IPS-20b (cell line): ENCODE results near the gene NOXA1.
A peak's percentile ranks its signal among the peaks of the same experiment; 100 is the strongest.

Source experiments
- H3K27ac ChIP-seq: one replicate; pipeline ENCODE4 v1.5.1; 2013; ENCODE audit warnings: low read length
- H3K27me3 ChIP-seq: 2 replicates; pipeline ENCODE4 v1.6.1; 2013; ENCODE audit warnings: mild to moderate bottlenecking, low read length, inconsistent platforms; ENCODE audit not compliant: insufficient read depth
- H3K36me3 ChIP-seq: 2 replicates; pipeline ENCODE4 v1.6.1; 2013; ENCODE audit warnings: low read depth, mild to moderate bottlenecking, inconsistent platforms, low read length, moderate library complexity; ENCODE audit not compliant: insufficient read depth
- H3K4me1 ChIP-seq: 2 replicates; pipeline ENCODE4 v1.6.1; 2013; ENCODE audit warnings: mild to moderate bottlenecking, control low read depth, inconsistent platforms, low read length, moderate library complexity; ENCODE audit not compliant: insufficient read depth
- H3K4me3 ChIP-seq: 2 replicates; pipeline ENCODE4 v1.5.1; 2013; ENCODE audit warnings: mild to moderate bottlenecking, low read length, inconsistent platforms
- H3K9ac ChIP-seq: 2 replicates; pipeline ENCODE4 v1.6.1; 2013; ENCODE audit warnings: low read depth, mild to moderate bottlenecking, inconsistent platforms, low read length, moderate library complexity
- H3K9me3 ChIP-seq: 2 replicates; pipeline ENCODE4 v1.6.1; 2013; ENCODE audit warnings: mild to moderate bottlenecking, low read depth, low read length, inconsistent platforms; ENCODE audit not compliant: insufficient read depth

Gene NOXA1

DNA sequence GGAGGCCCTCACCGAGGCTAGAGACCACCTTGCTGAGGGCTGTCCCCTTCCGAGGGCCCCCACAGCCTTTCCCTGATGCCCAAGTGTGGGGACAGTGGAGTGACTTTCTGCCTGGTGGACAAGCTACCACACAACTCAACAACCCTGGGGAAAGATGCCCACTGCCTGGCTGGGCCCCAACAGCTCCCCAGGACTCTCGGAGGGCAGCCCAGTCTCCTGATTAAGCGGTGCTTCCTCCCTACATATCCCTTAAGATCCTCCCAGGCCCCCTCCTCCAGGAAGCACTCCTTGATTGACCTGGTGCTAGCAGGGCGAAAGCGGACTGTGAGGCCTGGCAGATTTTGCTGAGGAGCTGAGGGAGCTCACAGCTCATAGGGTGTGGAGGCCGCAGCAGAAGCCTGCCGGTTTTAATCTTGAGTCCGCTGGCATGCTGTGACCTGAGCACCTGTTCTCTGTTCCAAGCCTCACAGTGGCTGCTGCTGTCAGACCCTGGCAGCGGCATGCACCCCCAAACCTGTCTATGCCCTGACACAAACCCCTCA, 33.7 kb downstream of the NOXA1 start:
- H3K4me3 ChIP-seq = no peak overlapping the region
- 0 out of 2 replicates have a peak, but pooled peaks cover 9% of the 10 kb centered on the region for H3K36me3 ChIP-seq
- no peaks in the 10 kb centered on the region for H3K9me3 ChIP-seq
- no peak overlapping the region for H3K9ac ChIP-seq
- no peak overlapping the region for H3K27ac ChIP-seq
- peaks cover 10% of the 10 kb centered on the region for H3K4me1 ChIP-seq
- peaks cover 16% of the 10 kb centered on the region for H3K27me3 ChIP-seq

DNA sequence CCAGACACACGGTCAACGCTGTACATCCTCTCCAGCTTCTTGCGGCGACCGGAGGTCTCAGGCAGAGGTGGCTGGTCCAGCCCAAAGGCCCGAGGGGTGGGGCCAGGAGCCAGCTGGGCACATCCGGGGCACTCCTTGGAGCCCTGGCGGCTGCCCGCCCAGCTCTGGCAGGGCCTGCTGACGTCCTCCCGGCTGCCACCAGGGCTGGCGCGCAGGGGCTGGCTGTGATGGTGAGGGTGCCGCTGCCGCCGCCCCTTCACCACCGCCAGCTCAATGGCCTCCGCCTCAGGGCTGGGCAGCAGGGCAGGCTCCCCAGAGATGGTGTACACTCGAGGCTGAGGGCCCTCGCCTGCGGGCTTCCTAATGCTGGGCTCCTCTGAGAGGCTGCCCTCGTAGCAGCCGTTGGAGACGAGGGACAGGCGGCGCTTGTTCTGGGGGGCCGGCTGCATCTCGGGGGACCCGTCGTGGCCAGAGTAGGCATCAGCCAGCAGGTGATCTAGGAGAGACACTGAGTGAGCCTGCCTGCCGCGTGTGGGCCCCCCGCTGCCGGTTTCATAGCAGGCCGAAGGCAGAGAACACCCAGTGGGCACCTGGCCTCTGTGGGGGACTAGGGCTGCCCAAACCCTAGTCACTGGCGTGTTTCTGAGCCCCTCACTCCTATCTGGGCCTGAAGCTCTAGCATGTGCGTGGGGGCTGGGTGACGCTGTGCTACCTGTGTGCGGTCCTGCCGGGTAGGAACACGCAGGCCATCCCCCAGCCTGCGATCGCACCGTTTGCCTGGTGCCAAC, 34.4 kb downstream of the NOXA1 start:
- H3K36me3 ChIP-seq = 0 out of 2 replicates have a peak, but pooled peaks cover 9% of the 10 kb centered on the region
- peaks cover 10% of the 10 kb centered on the region for H3K4me1 ChIP-seq
- H3K27me3 ChIP-seq = peaks cover 23% of the 10 kb centered on the region
- H3K9ac ChIP-seq = no peak overlapping the region
- no peaks in the 10 kb centered on the region for H3K9me3 ChIP-seq
- peak overlapping the region; percentile 64; the same call in 1 of the 2 replicates for H3K4me3 ChIP-seq
- H3K27ac ChIP-seq = no peak overlapping the region

DNA sequence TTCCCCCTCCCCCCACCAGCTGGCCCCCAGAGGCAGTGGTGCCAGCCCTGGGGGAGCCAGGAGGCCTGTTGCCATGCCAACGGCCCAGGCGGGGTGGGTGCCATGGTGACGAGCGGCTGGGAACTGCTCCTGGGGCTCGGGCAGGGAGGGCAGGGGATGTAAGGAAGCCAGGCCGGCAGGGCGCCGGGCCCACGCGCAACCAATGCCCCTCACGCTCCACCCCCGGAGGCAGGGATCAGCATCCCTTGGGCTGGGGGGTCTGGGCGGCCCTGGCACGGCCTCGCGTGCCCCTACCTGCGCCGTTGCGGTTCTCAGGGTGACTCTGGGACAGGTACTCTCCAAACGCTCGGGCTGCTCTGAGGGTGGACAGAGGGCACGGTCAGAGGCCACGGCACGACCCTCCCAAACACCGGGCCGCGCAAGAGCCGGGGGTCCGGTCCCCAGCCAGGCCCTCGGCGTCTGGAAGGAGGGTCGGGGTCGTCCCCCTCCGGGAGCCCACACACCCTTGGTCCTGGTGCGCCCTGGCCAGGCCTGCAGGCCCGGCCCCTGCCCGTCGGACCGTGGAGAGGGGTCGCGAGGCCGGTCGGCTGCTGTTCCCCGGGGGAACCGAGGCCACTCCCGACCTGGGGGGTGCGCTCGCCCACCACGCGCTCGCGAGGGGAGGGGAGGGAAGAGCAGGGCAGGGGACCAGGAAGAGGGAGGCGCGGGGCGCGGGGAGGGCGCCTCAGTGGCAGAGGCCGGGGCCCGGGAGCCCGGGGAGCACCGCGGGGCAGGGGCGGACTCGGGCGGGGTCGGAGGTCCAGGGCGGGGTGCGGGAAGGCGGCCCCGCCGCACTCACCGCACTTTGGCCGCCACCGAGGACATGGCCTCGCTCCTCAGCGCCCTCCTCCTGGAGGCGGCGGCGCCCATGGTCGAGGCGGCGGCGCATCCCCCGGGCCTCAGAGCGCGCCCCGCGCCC, 35.3 kb downstream of the NOXA1 start:
- Histone ChIP-seq H3K4me1 (peaks cover 10% of the 10 kb centered on the region), H3K27ac (no peak overlapping the region), H3K4me3 (peak overlapping the region; percentile 64), H3K9ac (peak overlapping the region; percentile 41; the same call in 1 of the 2 replicates), H3K36me3 (0 out of 2 replicates have a peak, but pooled peaks cover 9% of the 10 kb centered on the region), H3K9me3 (no peaks in the 10 kb centered on the region), H3K27me3 (peaks cover 28% of the 10 kb centered on the region)

DNA sequence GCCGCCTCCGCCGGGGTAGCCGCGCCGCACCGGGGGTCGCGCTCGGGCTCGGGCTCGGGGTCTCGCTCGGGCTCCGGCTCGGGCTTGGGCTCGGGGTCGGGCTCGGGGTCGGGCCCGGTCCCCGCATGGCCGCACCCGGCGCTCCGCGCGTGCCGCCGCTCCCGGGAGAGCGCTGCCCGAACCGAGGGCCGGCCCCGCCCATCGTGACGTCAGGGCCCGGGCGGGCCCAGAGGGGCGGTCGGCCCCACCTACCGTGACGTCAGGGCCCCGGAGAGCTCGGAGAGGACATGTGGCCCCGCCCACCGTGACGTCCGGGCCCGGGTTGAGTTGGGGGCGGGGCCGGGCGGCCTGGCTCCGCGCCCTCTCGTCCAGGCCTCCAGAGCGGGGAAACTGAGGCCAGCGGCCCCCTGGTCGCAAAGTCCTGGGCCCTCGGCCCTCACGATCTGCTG, 36.0 kb downstream of the NOXA1 start, which contains the start of gene NSMF:
TSS of gene NSMF (minus strand) at position 183 of the 449 bp plus-strand sequence. CDS start 232 bp downstream, outside the sequence.
- Histone ChIP-seq H3K36me3 (0 out of 2 replicates have a peak, but pooled peaks cover 9% of the 10 kb centered on the region), H3K4me3 (peak within 1 kb of the TSS; percentile 64), H3K27me3 (peaks cover 28% of the 10 kb centered on the region), H3K9me3 (no peaks in the 10 kb centered on the region), H3K9ac (peak within 1 kb of the TSS; percentile 41; the same call in 1 of the 2 replicates), H3K4me1 (peaks cover 10% of the 10 kb centered on the region), H3K27ac (no peak within 1 kb of the TSS)

DNA sequence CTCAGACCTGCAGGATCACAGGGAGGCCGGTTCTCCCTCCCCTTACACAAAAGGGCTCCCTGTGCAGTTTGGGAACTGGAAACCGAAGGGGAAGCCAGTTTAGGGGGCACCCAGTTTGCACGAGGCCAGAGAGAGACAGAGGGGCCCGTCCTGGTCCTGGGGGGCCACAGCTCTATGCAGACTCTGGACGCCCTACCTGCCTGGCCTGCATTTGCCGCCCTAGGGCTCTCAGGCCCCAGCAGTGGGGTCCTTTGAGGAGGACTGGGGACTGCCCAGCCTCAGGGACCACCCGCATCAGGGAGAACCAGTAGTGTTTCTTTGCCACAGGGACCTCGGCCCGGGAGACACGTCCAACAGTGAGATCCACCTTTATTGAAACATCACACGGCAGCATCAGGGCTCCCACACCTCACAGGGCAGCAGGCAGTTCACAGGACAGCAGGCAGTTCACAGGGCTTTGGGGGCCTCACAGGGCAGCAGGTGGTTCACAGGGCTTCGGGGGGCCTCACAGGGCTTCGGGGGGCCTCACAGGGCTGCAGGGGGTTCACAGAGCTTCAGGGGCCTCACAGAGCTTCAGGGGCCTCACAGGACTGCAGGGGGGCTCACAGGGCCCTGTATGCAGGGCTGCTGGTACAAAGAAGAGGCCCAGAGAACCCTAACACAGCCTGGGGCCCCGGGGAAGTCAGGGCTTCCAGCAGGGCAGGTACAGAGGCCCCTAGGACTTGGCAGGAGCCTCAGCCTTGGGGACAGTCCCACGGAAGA, 36.6 kb downstream of the NOXA1 start:
- Histone ChIP-seq H3K9ac (no peak overlapping the region), H3K27me3 (peaks cover 28% of the 10 kb centered on the region), H3K4me1 (peaks cover 4% of the 10 kb centered on the region; the same call in 1 of the 2 replicates), H3K36me3 (0 out of 2 replicates have a peak, but pooled peaks cover 9% of the 10 kb centered on the region), H3K9me3 (no peaks in the 10 kb centered on the region), H3K4me3 (peak overlapping the region; percentile 38; the same call in 1 of the 2 replicates), H3K27ac (no peak overlapping the region)

DNA sequence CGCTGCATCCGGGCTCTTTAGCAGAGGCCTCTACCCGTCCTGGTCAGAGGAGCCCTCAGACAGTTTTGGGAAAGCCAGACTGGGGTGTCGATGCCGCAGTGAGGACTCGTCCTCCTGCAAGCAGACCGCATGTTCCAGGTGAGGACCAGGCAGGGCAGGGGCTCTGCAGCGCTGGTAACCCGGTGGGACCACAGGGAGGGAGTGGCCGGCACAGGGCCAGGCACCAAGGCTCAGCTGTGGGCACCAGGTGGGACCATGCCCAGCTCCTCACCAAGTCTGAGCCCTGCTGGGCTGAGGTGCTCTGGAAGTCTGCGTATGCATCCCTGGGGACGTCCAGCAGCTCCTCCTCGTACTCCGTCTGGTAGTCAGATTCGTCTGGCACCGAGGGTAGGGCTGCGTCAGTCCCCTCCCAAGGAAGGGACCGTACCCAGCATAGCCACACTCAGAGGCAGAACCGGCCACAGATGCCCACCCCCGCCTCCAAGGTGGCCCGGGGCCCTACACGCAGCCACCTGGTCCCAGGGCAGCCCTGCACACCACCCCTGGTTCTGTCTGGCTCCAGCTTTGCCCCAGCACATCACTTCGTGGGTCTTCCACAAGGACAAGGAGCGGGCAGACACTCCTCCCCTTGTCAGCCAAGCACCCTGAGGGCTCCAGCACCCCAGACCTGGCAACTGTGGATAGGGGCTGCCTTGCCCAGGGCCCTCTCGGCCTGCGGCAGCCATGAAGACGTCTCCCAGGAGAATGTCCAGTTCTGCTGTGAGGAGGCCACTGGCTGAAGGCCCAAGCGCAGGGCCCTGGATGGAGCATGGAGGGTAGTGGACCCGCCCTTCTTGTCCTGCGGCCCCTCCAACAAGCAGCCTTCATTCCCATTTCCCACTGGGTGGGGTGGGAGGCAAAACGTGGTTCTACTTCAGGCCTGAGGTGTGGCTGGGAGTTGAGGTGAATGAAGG, 37.4 kb downstream of the NOXA1 start:
- Histone ChIP-seq H3K27ac (no peak overlapping the region), H3K4me1 (peaks cover 3% of the 10 kb centered on the region; the same call in 1 of the 2 replicates), H3K9ac (no peak overlapping the region), H3K27me3 (peaks cover 28% of the 10 kb centered on the region), H3K36me3 (0 out of 2 replicates have a peak, but pooled peaks cover 9% of the 10 kb centered on the region), H3K4me3 (no peak overlapping the region), H3K9me3 (no peaks in the 10 kb centered on the region)

DNA sequence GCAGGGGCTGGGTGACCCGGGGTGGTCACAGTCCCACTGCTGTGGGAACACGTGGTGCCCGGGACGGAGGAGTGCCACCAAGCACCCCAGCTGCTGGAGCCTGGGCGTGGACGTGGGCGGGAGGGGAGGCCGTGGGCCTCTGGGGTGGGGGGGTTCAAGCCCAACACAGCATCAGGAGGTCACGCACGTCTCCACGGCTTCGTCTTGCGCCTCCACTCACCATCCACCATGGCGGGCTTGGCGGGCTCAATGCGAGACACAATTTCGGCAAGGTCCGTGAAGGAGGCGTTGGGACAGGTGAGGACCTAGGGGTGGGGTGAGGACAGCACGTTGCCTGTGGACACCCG, 38.1 kb downstream of the NOXA1 start:
- Histone ChIP-seq H3K9me3 (no peaks in the 10 kb centered on the region), H3K4me3 (no peak overlapping the region), H3K36me3 (0 out of 2 replicates have a peak, but pooled peaks cover 9% of the 10 kb centered on the region), H3K4me1 (peaks cover 3% of the 10 kb centered on the region; the same call in 1 of the 2 replicates), H3K27me3 (peaks cover 28% of the 10 kb centered on the region), H3K9ac (no peak overlapping the region), H3K27ac (no peak overlapping the region)

DNA sequence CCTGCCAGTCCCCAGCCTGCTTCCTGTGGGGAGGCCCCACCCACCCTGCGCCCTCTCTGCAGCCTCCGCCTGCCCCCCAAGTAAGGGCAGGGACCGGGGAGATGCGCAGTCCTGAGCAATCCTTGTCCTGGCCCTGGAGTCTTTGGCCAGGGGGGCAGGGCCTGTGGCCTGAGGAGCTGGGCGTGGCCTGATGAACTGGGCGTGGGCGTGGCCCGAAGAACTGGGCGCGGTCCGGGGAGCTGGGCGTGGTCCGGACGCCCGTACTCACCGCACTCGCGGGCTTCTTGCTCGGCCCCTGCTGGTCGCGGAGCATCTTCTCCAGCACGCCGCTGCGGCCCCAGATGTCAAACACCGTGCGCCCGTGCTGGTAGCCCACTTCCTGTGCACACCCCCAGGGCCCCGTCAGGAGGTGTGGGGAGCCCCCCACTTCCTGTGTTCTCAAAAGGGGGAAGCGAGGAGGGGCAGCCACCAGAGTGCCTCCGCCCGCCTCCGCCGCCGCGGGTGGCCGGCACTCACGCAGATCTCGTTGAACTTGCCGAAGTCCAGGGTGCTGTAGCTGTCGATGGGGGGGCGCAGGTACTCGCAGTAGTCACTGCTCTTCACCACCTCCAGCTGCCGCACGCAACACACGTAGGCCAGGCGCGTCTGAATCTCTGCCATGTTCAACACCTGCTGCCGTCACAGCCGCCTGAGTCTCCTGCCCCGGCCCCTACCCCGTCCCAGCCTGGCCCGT, 38.6 kb downstream of the NOXA1 start:
- 0 out of 2 replicates have a peak, but pooled peaks cover 4% of the 10 kb centered on the region for H3K36me3 ChIP-seq
- H3K27me3 ChIP-seq = peaks cover 28% of the 10 kb centered on the region
- H3K4me1 ChIP-seq = peaks cover 3% of the 10 kb centered on the region; the same call in 1 of the 2 replicates
- H3K27ac ChIP-seq = no peak overlapping the region
- no peaks in the 10 kb centered on the region for H3K9me3 ChIP-seq
- no peak overlapping the region for H3K9ac ChIP-seq
- peak overlapping the region; percentile 23; the same call in 1 of the 2 replicates for H3K4me3 ChIP-seq

DNA sequence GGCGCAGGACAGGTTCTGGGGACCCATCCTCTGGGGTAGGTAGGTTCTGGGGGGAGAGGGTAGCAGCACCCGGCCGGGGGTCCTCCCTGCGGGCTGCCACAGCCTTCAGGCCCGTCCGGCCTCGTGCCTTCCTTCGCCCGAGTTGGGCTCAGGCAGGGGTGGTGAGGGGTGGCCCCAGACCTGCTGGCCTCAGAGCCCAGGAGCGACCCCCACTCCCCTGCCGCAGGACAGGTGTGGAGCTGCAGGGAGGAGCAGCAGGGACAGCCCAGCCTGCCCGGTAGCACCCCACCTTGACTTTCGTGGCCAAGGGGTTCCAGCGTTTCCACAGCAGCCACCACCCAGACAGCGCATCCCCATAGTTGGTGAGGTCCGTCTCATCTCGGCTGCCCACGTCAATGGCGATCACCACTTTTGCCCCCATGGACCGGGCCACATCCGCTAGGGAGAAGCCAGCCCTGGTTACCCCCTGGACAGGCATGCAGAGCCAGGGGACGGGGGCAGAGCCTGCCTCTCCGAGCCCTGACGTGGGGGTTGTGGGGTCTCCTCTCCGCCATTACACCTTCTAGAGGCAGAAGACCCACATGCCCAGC, 39.3 kb downstream of the NOXA1 start:
- Histone ChIP-seq H3K27me3 (peaks cover 28% of the 10 kb centered on the region), H3K9me3 (no peaks in the 10 kb centered on the region), H3K27ac (no peak overlapping the region), H3K4me3 (no peak overlapping the region), H3K4me1 (peaks cover 3% of the 10 kb centered on the region; the same call in 1 of the 2 replicates), H3K36me3 (no peaks in the 10 kb centered on the region), H3K9ac (no peak overlapping the region)
